HepG2 (cell line): ENCODE measurements around the gene NFATC4. TPM values are rescaled to one million over a fixed set of nuclear protein-coding genes. Genes with fewer than 3 reads are reported as not detected.

Source experiments
- ATAC-seq: fragments of 200-7000 bp; cut with Tn5 transposase; 3 replicates; pipeline ENCODE4 v1.9.1; 2020; ENCODE audit warnings: mild to moderate bottlenecking, moderate library complexity
- BruUV-seq: library from RNA; stranded (reverse); fragments of 400-500 nt; replicated peaks from 2 replicates; lab custom pipeline; 2021; lab: Mats Ljungman, UMichigan
- CTCF ChIA-PET: fragments of 300-600 bp; formaldehyde crosslinking; extraction: SDS; loops from one replicate; lab custom pipeline; 2021; ENCODE audit warnings: low total read pairs, inconsistent platforms, low intra/inter-chr PET ratio; lab: Yijun Ruan, JAX
- POLR2A ChIA-PET: fragments of 350-600 bp; sonication (Branson Sonifier 250); formaldehyde crosslinking; loops from one replicate; lab custom pipeline; 2020; ENCODE audit warnings: antibody characterized with exemption, inconsistent platforms; lab: Yijun Ruan, JAX
- DNase-seq: peaks from one replicate; pipeline ENCODE4 v3.0.0-alpha.2; 2015; ENCODE audit warnings: low spot score
- FAIRE-seq: peaks from 3 replicates; lab custom pipeline; 2011; peaks lifted over from hg19 to GRCh38; lab: Jason Lieb, UNC
- H2AFZ ChIP-seq: one replicate; pipeline ENCODE4 v1.6.1; 2011; ENCODE audit warnings: low read length, inconsistent platforms
- H3K27ac ChIP-seq: fragments of 300-600 bp; 3 replicates; pipeline ENCODE4 v1.8.0; 2011; ENCODE audit warnings: mixed run types, mild to moderate bottlenecking, mixed read lengths, low read length, inconsistent platforms; ENCODE audit not compliant: insufficient read depth; ENCODE audit errors: extremely low read length
- H3K27me3 ChIP-seq, 2 experiments: fragments of 200-600 bp in 1 of 2; 2 replicates in 1 of 2; 3 replicates in 1 of 2; pipeline versions ENCODE4 v1.6.0 to v1.8.0; 2011; ENCODE audit warnings: low read length in 2 of 2, mild to moderate bottlenecking in 2 of 2, moderate library complexity in 2 of 2, inconsistent platforms in 1 of 2; ENCODE audit not compliant: insufficient read depth in 2 of 2, control insufficient read depth in 1 of 2
- H3K36me3 ChIP-seq, 2 experiments: fragments of 200-600 bp in 1 of 2; replicated peaks in 1 of 2; 2 replicates in 1 of 2; 3 replicates in 1 of 2; pipeline versions ENCODE4 v1.5.1 to v1.8.0; 2011; ENCODE audit warnings: low read length in 2 of 2, inconsistent platforms in 1 of 2; ENCODE audit not compliant: insufficient read depth in 2 of 2, control insufficient read depth in 1 of 2
- H3K4me1 ChIP-seq: 2 replicates; pipeline ENCODE4 v1.5.1; 2012; ENCODE audit warnings: low read length, inconsistent platforms; ENCODE audit not compliant: insufficient read depth
- H3K4me2 ChIP-seq: 2 replicates; pipeline ENCODE4 v1.6.0; 2011; ENCODE audit warnings: low read depth, low read length, inconsistent platforms
- H3K4me3 ChIP-seq, 3 experiments: fragments of 200-600 bp in 1 of 3; sonication (generic), shearing (Covaris generic) in 1 of 3; replicated peaks in 1 of 3; 2 replicates each; pipeline ENCODE4 v1.5.1; 2011 to 2016; ENCODE audit warnings: low read length in 3 of 3, inconsistent platforms in 2 of 3, low read depth in 2 of 3, mild to moderate bottlenecking in 2 of 3, control low read depth in 1 of 3, mixed read lengths in 1 of 3; ENCODE audit not compliant: insufficient read depth in 1 of 3
- H3K79me2 ChIP-seq: one replicate; pipeline ENCODE4 v1.6.1; 2011; ENCODE audit warnings: low read length, inconsistent platforms; ENCODE audit not compliant: insufficient read depth
- H3K9ac ChIP-seq: 2 replicates; pipeline ENCODE4 v1.6.0; 2011; ENCODE audit warnings: mild to moderate bottlenecking, low read depth, low read length, inconsistent platforms; ENCODE audit not compliant: insufficient read depth
- H3K9me3 ChIP-seq: 2 replicates; pipeline ENCODE4 v1.5.1; 2012; ENCODE audit warnings: mild to moderate bottlenecking, low read length
- H4K20me1 ChIP-seq: 2 replicates; pipeline ENCODE4 v1.6.0; 2011; ENCODE audit warnings: inconsistent platforms, mild to moderate bottlenecking, low read length, moderate library complexity; ENCODE audit not compliant: insufficient read depth
- HES4 ChIP-seq: sonication (generic); formaldehyde crosslinking; IDR thresholded peaks from 2 replicates; pipeline ENCODE4 v1.9.0; 2021; ENCODE audit warnings: mild to moderate bottlenecking, missing genetic modification reagents, borderline replicate concordance
- HOXA9 ChIP-seq: sonication (generic); formaldehyde crosslinking; IDR thresholded peaks from 2 replicates; pipeline ENCODE4 v1.8.1; 2022; ENCODE audit warnings: missing genetic modification reagents, mild to moderate bottlenecking, moderate library complexity, borderline replicate concordance
- ZBTB2 ChIP-seq: sonication (generic); formaldehyde crosslinking; IDR thresholded peaks from 2 replicates; pipeline ENCODE4 v1.8.0; 2022; ENCODE audit warnings: low read depth, missing genetic modification reagents
- ZFP82 ChIP-seq: sonication (generic); formaldehyde crosslinking; IDR thresholded peaks from 2 replicates; pipeline ENCODE4 v1.5.1; 2020; ENCODE audit warnings: mild to moderate bottlenecking, missing genetic modification reagents, borderline replicate concordance
- ZNF687 ChIP-seq: sonication (generic); formaldehyde crosslinking; IDR thresholded peaks from 2 replicates; pipeline ENCODE4 v1.5.1; 2020; ENCODE audit warnings: mild to moderate bottlenecking, missing genetic modification reagents, moderate library complexity
- ZNF775 ChIP-seq: sonication (generic); formaldehyde crosslinking; IDR thresholded peaks from 2 replicates; pipeline ENCODE4 v1.4.0; 2020; ENCODE audit warnings: missing genetic modification reagents, mild to moderate bottlenecking, moderate library complexity, borderline replicate concordance
- WGBS: methylation state at CpG from one replicate; pipeline ENCODE4 v1.1.6; 2017; ENCODE audit warnings: low lambda C conversion rate; 5-methylcytosine and 5-hydroxymethylcytosine counted together
- in situ Hi-C: cut with HindIII; loops from 2 replicates; pipeline ENCODE4 v1.10.0; 2017; ENCODE audit warnings: low pct_unique_long_range_greater_than_20kb; ENCODE audit not compliant: extremely low pct_ligation_motif_present
- intact Hi-C: fragments of 100-400 bp; cut with micrococcal nuclease; formaldehyde crosslinking; loops from one replicate; pipeline ENCODE4 v1.10.0; 2022; ENCODE audit not compliant: unreplicated experiment
- polyA plus RNA-seq, 8 experiments: library from polyadenylated mRNA; depleted of rRNA in 3 of 8; stranded (reverse) in 7 of 8; unstranded in 1 of 8; fragments of >200 nt; fragmentation: Illumina TruSeq in 4 of 8; extraction: Trizol in 4 of 8; gene quantifications; 2 replicates each; pipeline versions ENCODE4 v1.2.1 to v1.2.3, GENCODE V29; 2011 to 2016; ENCODE audit warnings: low read depth in 4 of 8, missing spikeins in 1 of 8, mixed read lengths in 1 of 8; ENCODE audit not compliant: insufficient read depth in 1 of 8
- total RNA-seq, 5 experiments: library from RNA; depleted of rRNA; stranded (reverse); fragments of >200 nt; fragmentation: Illumina TruSeq; extraction: Trizol; gene quantifications; 2 replicates each; pipeline ENCODE4 v1.2.3, GENCODE V29; 2016; ENCODE audit warnings: low read depth in 1 of 5

NFATC4 gene
- total and polyA plus RNA-seq, 2 of the 13 experiments (the other 11 are each of a cell fraction or from before 2014, with no cell fraction given): 0.04 to 0.15 TPM

GRCh38 chr14:24407608-24408325 lies 39.8 kb downstream of the NFATC4 start:
- intact Hi-C loops: loop anchor here (2.0 kb wide), 1 partner anchor 37 kb away; no protein-coding TSS in a partner anchor
- H3K27me3 ChIP-seq: peaks cover 0 to 3% of the 10 kb centered on the region in 2 experiments; a peak in 2 of 5 replicates
- H4K20me1 ChIP-seq: no peaks in the 10 kb centered on the region
- no peaks in the 10 kb centered on the region for H3K36me3 ChIP-seq
- FAIRE-seq (no peak), DNase-seq (no peak), ATAC-seq (no peak)
- peaks cover 2% of the 10 kb centered on the region; the same call in 1 of the 2 replicates for H3K4me1 ChIP-seq
- 70% methylated on average over 17 of the region's 18 CpGs for WGBS
- H3K4me3 ChIP-seq: no peak overlapping the region
- no peaks in the 10 kb centered on the region for H3K79me2 ChIP-seq
- ChIA-PET CTCF (no interaction called here), POLR2A (interaction anchor here (1.8 kb wide), 1 partner anchor 22 kb away, joined by 8 read pairs; the partner anchor contains the start of genes CBLN3 and KHNYN)
- no peak overlapping the region for H3K27ac ChIP-seq
- H3K9me3 ChIP-seq: no peaks in the 10 kb centered on the region
- in situ Hi-C loops: no loop called here
- H3K4me2 ChIP-seq: no peak overlapping the region
- no peak overlapping the region for H3K9ac ChIP-seq
- TF ChIP-seq ZFP82 (CRISPR knock-in tag) (no peak), ZNF687 (CRISPR knock-in tag) (0 out of 2 replicates have a peak, but pooled peaks have one; percentile 12), HOXA9 (CRISPR knock-in tag) (no peak), ZBTB2 (CRISPR knock-in tag) (0 out of 2 replicates have a peak, but pooled peaks have one; percentile 25), ZNF775 (CRISPR knock-in tag) (no peak), HES4 (CRISPR knock-in tag) (0 out of 2 replicates have a peak, but pooled peaks have one; percentile 3)
- BruUV-seq: no TSS peak
- no peak overlapping the region for H2AFZ ChIP-seq
